ENCODE data around the gene EIPR1.

Gene EIPR1

DNA sequence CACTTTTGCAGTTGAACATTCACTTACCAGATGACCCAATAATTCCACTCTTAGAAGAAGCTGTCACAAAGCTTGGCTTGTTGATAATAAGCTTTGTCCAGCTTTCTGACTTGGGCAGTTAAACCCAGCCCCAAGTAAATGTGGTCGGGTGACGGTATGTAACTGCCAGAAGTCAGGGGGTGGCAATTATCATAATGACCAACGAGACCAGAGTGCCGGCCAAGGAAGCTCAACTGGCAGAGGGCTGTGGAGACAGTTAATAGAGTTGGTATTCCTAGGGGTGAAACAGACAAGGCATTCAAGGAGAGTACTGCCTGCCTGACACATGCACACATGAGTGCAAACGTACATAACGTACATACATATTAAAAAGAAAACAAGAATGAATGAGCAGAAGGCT lies 116.7 kb downstream of the EIPR1 start:
- Histone ChIP-seq H3K9ac (ENCODE audit: low read length) (no peak overlapping the region), H3K9me3 (ENCODE audit: insufficient read depth, low read length) (no peaks in the 10 kb centered on the region), H4K20me1 (ENCODE audit: low read depth, low read length) (no peaks in the 10 kb centered on the region), H3K79me2 (ENCODE audit: insufficient read depth, low read length) (no peaks in the 10 kb centered on the region), H3K4me3 (ENCODE audit: insufficient read depth, low read length, poor library complexity, severe bottlenecking) (no peak overlapping the region), H3K27me3 (ENCODE audit: low read length) (no peaks in the 10 kb centered on the region), H3K4me2 (ENCODE audit: low read depth, low read length, poor library complexity, severe bottlenecking) (no peak overlapping the region), H2AFZ (ENCODE audit: low read depth, low read length, severe bottlenecking) (no peak overlapping the region), H3F3A (ENCODE audit: insufficient read depth) (no peaks in the 10 kb centered on the region), H3K36me3 (ENCODE audit: low read length) (no peaks in the 10 kb centered on the region), H3K27ac (ENCODE audit: low read depth, low read length) (no peak overlapping the region), H3K9me2 (replicated peaks; ENCODE audit: insufficient read depth, low read length) (no peaks in the 10 kb centered on the region)
- no peak for TF ChIP-seq CTCF (IDR thresholded peaks at IDR 0.05; ENCODE audit: insufficient read depth, low read length, poor library complexity, severe bottlenecking)
- no peak for TF ChIP-seq EZH2phosphoT487 (conservative IDR thresholded peaks at IDR 0.05; ENCODE audit: low read length)

DNA sequence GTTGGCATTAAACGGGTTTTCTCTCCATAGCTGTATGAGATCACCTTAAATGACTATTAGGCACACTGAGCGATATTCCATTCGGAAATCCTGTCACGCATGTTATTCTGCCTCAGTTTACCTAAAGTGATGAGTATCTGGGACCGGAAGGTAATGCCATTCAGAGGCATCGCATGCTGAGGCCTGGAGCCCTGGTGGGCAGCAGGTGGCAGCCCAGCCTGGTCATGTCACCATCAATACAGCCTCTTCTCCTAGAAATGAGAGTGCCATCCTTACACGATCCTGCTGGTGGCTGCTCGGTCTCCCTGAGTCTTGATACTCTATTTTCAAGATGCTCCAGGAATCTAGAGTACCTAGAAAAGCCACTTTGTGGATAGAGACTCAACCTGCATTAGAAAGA lies 119.8 kb downstream of the EIPR1 start:
- no peak overlapping the region for H3K4me3 ChIP-seq (ENCODE audit: insufficient read depth, low read length, poor library complexity, severe bottlenecking)

DNA sequence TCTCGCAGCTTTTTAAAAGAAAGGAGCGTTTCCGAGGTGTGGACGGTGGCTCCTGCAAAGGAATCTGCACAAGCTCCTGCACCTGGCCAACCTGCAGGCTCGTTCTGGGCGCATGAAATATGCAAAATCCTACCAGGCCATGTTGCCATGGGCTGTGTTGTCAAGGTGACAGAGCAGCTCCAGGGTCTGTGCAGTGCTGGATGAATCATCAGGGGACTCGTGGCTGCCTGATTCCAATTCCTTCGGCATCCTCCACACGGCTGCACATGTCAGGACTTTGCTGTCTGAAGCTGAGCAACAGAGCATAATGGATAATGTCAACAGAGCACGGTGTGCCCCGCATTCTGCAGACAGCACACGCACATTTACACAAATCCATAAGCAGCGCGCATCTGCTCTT lies 120.5 kb downstream of the EIPR1 start:
- Histone ChIP-seq H3K79me2 (ENCODE audit: insufficient read depth, low read length) (no peaks in the 10 kb centered on the region), H3K4me2 (ENCODE audit: low read depth, low read length, poor library complexity, severe bottlenecking) (no peak overlapping the region), H3F3A (ENCODE audit: insufficient read depth) (no peaks in the 10 kb centered on the region), H3K36me3 (ENCODE audit: low read length) (no peaks in the 10 kb centered on the region), H3K9ac (ENCODE audit: low read length) (no peak overlapping the region), H3K9me3 (ENCODE audit: insufficient read depth, low read length) (no peaks in the 10 kb centered on the region), H3K9me2 (replicated peaks; ENCODE audit: insufficient read depth, low read length) (no peaks in the 10 kb centered on the region), H3K27me3 (ENCODE audit: low read length) (no peaks in the 10 kb centered on the region), H3K27ac (ENCODE audit: low read depth, low read length) (no peak overlapping the region), H3K4me3 (ENCODE audit: insufficient read depth, low read length, poor library complexity, severe bottlenecking) (no peak overlapping the region), H2AFZ (ENCODE audit: low read depth, low read length, severe bottlenecking) (no peak overlapping the region), H4K20me1 (ENCODE audit: low read depth, low read length) (no peaks in the 10 kb centered on the region)
- TF ChIP-seq EZH2phosphoT487 (conservative IDR thresholded peaks at IDR 0.05; ENCODE audit: low read length) (no peak), CTCF (IDR thresholded peaks at IDR 0.05; ENCODE audit: insufficient read depth, low read length, poor library complexity, severe bottlenecking) (no peak)

More for the DNA sequence above, 119.8 kb downstream of the EIPR1 start:
- Histone ChIP-seq H4K20me1 (ENCODE audit: low read depth, low read length) (no peaks in the 10 kb centered on the region), H3K36me3 (ENCODE audit: low read length) (no peaks in the 10 kb centered on the region), H3K4me2 (ENCODE audit: low read depth, low read length, poor library complexity, severe bottlenecking) (no peak overlapping the region), H3K9me2 (replicated peaks; ENCODE audit: insufficient read depth, low read length) (no peaks in the 10 kb centered on the region), H3K9me3 (ENCODE audit: insufficient read depth, low read length) (no peaks in the 10 kb centered on the region), H3K9ac (ENCODE audit: low read length) (no peak overlapping the region), H3K79me2 (ENCODE audit: insufficient read depth, low read length) (no peaks in the 10 kb centered on the region), H3K27ac (ENCODE audit: low read depth, low read length) (no peak overlapping the region), H3K27me3 (ENCODE audit: low read length) (no peaks in the 10 kb centered on the region), H3F3A (ENCODE audit: insufficient read depth) (no peaks in the 10 kb centered on the region), H2AFZ (ENCODE audit: low read depth, low read length, severe bottlenecking) (no peak overlapping the region)
- TF ChIP-seq EZH2phosphoT487 (conservative IDR thresholded peaks at IDR 0.05; ENCODE audit: low read length) (no peak), CTCF (IDR thresholded peaks at IDR 0.05; ENCODE audit: insufficient read depth, low read length, poor library complexity, severe bottlenecking) (no peak)
